HUES64 (cell line): ENCODE measurements around the gene CYP4F22.

Source experiments
- H3K27ac ChIP-seq: 2 replicates; pipeline ENCODE4 v1.7.0; 2013; ENCODE audit warnings: low read depth, low read length, inconsistent platforms
- H3K27me3 ChIP-seq: 2 replicates; pipeline ENCODE4 v1.6.1; 2013; ENCODE audit warnings: mild to moderate bottlenecking, low read length; ENCODE audit not compliant: insufficient read depth
- H3K36me3 ChIP-seq: 2 replicates; pipeline ENCODE4 v1.6.1; 2013; ENCODE audit warnings: mild to moderate bottlenecking, low read length; ENCODE audit not compliant: insufficient read depth
- H3K4me1 ChIP-seq: 2 replicates; pipeline ENCODE4 v1.6.1; 2013; ENCODE audit warnings: mild to moderate bottlenecking, low read length, moderate library complexity; ENCODE audit not compliant: insufficient read depth
- H3K4me3 ChIP-seq: 2 replicates; pipeline ENCODE4 v1.5.1; 2013; ENCODE audit warnings: mild to moderate bottlenecking, low read length, moderate library complexity
- H3K9ac ChIP-seq: 2 replicates; pipeline ENCODE4 v1.6.1; 2013; ENCODE audit warnings: mild to moderate bottlenecking, low read depth, low read length
- H3K9me3 ChIP-seq: 2 replicates; pipeline ENCODE4 v1.6.1; 2013; ENCODE audit warnings: low read depth, low read length; ENCODE audit not compliant: insufficient read depth
- WGBS: fragments of 150-250, 120-280 bp; methylation state at CpG from one replicate; pipeline ENCODE4 v1.1.7; 2013; ENCODE audit warnings: missing lambda C conversion rate; 5-methylcytosine and 5-hydroxymethylcytosine counted together

CYP4F22 gene

DNA sequence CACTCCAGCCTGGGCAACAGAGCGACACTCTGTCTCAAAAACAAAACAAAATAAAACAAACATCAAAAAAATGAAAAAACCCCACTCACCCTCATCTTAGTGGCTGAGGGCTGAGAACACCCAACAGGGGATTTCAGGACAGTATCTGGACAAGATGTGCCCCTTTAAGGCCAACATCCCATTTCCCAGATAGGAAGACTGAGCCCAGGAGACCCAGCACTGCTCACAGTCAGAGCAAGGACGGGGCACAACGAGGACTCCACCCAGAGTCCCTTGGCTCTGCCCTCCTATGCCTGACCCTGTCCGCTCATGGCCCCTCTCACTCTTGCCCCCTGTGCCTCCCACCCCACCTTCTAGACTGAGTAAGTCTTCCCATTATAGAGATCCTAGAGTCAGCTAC, 53.8 kb downstream of the CYP4F22 start:
- 85% methylated on average over 4 of the region's 4 CpGs for WGBS
- no peak overlapping the region for H3K4me3 ChIP-seq
- H3K9ac ChIP-seq = no peak overlapping the region
- H3K4me1 ChIP-seq = no peaks in the 10 kb centered on the region
- peaks cover 55% of the 10 kb centered on the region for H3K9me3 ChIP-seq
- no peaks in the 10 kb centered on the region for H3K27me3 ChIP-seq
- H3K36me3 ChIP-seq = no peaks in the 10 kb centered on the region
- no peak overlapping the region for H3K27ac ChIP-seq

DNA sequence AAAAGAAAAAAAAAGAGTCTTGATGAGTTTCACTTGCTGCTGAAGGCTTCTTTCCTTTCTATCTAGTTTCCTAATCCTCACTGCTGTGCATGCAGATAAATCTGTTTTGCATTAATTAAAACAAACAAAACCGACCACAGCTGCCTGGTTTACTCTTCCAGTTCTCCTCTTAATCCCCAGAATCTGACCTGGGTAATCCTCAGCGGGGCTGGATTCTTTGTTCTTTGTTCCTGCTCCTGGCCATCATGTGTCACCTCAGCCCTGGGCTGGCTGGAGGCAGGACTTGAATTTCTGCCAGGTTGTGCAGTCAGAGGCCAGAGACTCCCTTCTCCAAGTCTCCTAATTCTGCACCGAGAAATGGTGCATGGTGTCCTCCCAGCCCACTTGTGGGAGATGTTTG, 54.5 kb downstream of the CYP4F22 start:
- H3K27me3 ChIP-seq = no peaks in the 10 kb centered on the region
- H3K4me3 ChIP-seq = no peak overlapping the region
- no peaks in the 10 kb centered on the region for H3K4me1 ChIP-seq
- no peak overlapping the region for H3K27ac ChIP-seq
- no peaks in the 10 kb centered on the region for H3K36me3 ChIP-seq
- 48% methylated on average over 3 of the region's 3 CpGs for WGBS
- H3K9me3 ChIP-seq = peaks cover 60% of the 10 kb centered on the region
- no peak overlapping the region for H3K9ac ChIP-seq

DNA sequence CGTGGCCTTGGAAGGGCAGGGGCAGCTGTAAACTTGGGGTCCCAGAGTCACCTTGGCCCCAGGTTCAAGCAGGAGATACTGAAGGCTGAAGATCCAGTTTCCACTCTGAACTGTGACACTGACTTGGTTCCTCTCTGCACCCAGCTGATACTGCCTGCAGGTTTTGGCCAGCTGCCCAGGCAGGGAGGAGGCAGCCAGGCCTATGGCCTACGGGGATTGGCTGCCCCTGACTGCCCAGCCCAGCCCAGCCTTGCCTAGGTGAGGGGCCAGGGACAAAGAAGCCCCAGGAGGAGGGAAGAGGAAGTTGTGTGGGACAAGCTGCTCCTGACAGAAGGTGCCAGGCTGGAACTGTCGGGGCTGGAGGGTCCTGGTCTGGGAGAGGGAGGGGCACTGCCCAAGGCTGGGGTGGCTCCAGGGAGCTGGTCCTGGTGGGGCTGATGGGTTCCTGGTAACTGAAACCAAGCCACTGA, 55.0 kb downstream of the CYP4F22 start:
- no peak overlapping the region for H3K9ac ChIP-seq
- no peaks in the 10 kb centered on the region for H3K4me1 ChIP-seq
- H3K36me3 ChIP-seq = no peaks in the 10 kb centered on the region
- H3K27me3 ChIP-seq = no peaks in the 10 kb centered on the region
- WGBS = 59% methylated on average over 3 of the region's 3 CpGs
- no peak overlapping the region for H3K4me3 ChIP-seq
- no peak overlapping the region for H3K27ac ChIP-seq
- H3K9me3 ChIP-seq = peaks cover 65% of the 10 kb centered on the region

DNA sequence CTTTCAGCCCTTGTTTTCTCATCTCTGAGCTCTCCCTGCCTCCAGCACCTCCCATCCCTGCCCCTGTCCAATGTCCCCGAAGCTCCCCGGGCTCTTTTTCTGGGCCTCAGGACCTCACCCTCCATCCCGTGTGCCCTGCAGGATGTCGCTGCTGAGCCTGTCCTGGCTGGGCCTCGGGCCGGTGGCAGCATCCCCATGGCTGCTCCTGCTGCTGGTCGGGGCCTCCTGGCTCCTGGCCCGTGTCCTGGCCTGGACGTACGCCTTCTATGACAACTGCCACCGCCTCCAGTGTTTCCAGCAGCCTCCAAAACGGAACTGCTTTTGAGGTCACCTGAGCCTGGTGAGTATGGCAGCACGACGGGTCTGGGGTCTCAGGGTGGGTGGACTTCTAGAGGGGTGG, 55.6 kb downstream of the CYP4F22 start:
- Histone ChIP-seq H3K9me3 (peaks cover 69% of the 10 kb centered on the region), H3K27me3 (no peaks in the 10 kb centered on the region), H3K36me3 (no peaks in the 10 kb centered on the region), H3K4me1 (no peaks in the 10 kb centered on the region), H3K4me3 (no peak overlapping the region), H3K9ac (no peak overlapping the region), H3K27ac (no peak overlapping the region)
- WGBS = 79% methylated on average over 14 of the region's 14 CpGs

DNA sequence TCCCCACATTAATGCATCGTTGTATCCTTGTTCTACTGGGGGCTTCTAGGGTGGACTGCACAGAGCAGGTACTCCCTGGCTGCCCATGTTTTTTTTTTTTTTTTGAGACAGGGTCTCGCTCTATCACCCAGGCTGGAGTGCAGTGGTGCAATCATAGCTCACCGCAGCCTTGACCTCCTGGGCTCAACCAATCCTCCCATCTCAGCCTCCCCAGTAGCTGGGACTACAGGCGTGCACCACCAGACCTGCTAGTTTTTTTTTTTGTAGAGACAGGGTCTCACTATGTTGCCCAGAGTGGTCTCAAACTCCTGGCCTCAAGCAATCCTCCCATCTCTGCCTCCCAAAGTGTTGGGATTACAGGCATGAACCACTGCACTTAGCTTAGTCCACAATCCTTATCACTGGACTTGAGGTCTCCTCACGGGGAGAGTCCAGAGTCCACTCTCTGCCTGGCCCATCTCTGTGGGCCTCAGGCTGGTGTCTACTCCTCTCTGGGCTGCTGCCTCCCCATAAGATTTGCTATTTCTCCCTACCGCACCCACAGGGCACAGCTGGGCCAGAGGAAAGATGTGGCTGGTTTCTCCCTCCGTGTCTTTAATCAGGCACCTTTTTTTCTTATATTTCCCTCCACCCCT, 56.3 kb downstream of the CYP4F22 start:
- Histone ChIP-seq H3K9me3 (peaks cover 75% of the 10 kb centered on the region), H3K27ac (no peak overlapping the region), H3K4me1 (no peaks in the 10 kb centered on the region), H3K9ac (no peak overlapping the region), H3K4me3 (no peak overlapping the region), H3K27me3 (no peaks in the 10 kb centered on the region), H3K36me3 (no peaks in the 10 kb centered on the region)
- WGBS = 75% methylated on average over 7 of the region's 7 CpGs

DNA sequence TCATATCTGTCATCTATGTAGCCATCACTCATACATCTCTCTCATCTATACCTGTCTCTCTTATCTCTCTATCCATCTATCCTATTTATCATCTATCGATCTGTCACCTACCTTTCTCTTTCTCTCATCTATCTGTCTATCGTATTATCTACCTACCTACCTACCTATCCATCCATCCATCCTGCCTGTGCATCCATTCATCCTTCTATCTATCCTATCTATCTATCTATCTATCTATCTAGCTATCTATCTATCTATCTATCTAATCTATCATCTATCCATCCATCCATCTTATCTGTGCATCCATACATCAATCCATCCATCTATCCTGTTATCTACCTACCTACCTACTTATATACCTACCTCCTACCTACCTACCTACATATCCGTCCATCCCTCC, 62.1 kb downstream of the CYP4F22 start:
- H3K9ac ChIP-seq = no peak overlapping the region
- H3K4me3 ChIP-seq = no peak overlapping the region
- H3K36me3 ChIP-seq = no peaks in the 10 kb centered on the region
- H3K9me3 ChIP-seq = peaks cover 88% of the 10 kb centered on the region
- H3K27me3 ChIP-seq = no peaks in the 10 kb centered on the region
- 81% methylated on average over 3 of the region's 3 CpGs for WGBS
- no peaks in the 10 kb centered on the region for H3K4me1 ChIP-seq
- H3K27ac ChIP-seq = no peak overlapping the region

DNA sequence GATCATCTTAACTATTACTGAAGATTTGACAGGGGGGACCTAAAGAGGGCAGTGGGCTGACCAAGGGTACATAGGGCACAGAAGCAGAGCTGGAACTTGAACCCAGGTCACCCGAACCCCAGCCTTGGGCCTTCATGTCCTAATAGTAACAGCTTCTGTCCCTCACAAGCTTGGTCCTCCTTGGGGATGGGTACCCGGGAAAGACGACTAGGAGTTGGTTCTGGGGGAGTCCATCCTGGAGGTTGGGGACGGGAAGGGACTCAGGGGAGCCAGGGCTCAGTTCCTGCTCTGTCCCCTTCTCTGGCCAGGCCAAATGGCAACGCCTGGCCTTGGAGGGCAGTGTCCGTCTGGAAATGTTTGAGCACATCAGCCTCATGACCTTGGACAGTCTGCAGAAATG, 67.1 kb downstream of the CYP4F22 start:
- no peak overlapping the region for H3K27ac ChIP-seq
- peaks cover 82% of the 10 kb centered on the region for H3K9me3 ChIP-seq
- no peak overlapping the region for H3K4me3 ChIP-seq
- 62% methylated on average over 6 of the region's 6 CpGs for WGBS
- H3K4me1 ChIP-seq = no peaks in the 10 kb centered on the region
- no peaks in the 10 kb centered on the region for H3K36me3 ChIP-seq
- no peaks in the 10 kb centered on the region for H3K27me3 ChIP-seq
- H3K9ac ChIP-seq = no peak overlapping the region

DNA sequence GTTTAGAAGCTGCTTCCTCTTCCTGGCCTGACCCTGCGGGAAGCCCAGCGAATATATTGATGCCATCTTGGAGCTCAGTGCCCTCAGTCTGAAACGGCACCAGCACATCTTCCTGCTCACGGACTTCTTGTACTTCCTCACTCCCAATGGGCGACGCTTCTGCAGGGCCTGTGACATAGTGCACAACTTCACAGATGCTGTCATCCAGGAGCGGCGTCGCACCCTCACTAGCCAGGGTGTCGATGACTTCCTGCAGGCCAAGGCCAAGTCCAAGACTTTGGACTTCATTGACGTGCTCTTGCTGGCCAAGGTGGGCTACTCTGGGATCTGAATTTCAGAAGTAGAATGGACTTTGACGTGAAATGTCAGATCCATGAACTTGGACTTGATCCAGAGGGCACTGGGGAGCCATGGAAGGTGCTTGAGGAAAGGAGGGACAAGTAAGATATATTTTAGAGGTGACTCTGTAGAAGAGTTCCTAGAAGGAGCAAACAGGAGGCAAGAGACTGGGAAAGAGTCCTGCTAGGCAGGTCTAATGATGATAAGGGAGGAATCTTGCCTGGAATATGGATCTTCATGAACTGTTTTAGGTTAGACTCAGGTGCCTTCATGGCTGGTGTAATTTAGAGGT, 68.3 kb downstream of the CYP4F22 start:
- WGBS = 79% methylated on average over 12 of the region's 12 CpGs
- Histone ChIP-seq H3K27ac (no peak overlapping the region), H3K9ac (no peak overlapping the region), H3K9me3 (peaks cover 83% of the 10 kb centered on the region), H3K4me1 (no peaks in the 10 kb centered on the region), H3K4me3 (no peak overlapping the region), H3K27me3 (no peaks in the 10 kb centered on the region), H3K36me3 (no peaks in the 10 kb centered on the region)

DNA sequence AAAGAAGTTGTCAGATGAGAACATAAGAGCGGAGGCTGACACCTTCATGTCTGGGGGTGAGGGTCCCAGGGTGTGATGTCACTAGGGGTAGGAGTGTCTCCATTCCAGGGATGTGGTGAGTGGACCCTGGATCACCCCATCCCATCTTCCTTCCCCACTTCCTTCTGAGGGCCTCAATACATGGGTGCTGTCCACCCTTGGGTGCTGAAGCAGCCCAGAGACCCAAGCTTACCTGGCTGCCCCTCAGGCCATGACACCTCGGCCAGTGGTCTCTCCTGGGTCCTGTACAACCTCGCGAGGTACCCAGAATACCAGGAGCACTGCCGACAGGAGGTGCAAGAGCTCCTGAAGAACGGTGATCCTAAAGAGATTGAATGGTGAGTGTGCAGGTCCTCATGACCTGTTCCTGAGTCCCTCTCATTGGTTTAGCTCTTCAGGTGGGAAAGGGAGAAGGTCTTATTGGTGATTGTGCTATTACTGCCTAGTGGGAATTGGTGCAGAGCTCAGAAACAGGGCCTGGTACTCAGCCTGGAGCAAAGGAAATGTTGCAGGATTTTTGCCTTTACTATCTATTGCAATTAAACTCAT, 69.0 kb downstream of the CYP4F22 start:
- H3K27me3 ChIP-seq = no peaks in the 10 kb centered on the region
- no peak overlapping the region for H3K27ac ChIP-seq
- H3K9me3 ChIP-seq = peaks cover 83% of the 10 kb centered on the region
- H3K36me3 ChIP-seq = no peaks in the 10 kb centered on the region
- no peak overlapping the region for H3K4me3 ChIP-seq
- H3K9ac ChIP-seq = no peak overlapping the region
- 77% methylated on average over 6 of the region's 6 CpGs for WGBS
- no peaks in the 10 kb centered on the region for H3K4me1 ChIP-seq

DNA sequence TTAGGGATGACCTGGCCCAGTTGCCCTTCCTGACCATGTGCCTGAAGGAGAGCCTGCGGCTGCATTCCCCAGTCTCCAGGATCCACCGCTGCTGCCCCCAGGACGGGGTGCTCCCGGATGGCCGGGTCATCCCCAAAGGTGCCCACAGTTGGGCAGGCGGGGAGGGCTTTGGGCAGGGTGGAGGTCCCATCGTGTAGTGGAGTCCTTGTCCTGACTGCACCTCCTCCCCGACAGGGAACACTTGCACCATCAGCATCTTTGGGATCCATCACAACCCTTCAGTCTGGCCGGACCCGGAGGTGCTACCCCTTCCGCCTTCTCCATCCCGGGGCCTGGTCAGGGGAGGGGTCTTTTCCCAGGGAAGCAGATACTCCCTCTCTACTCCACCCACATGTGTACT, 75.0 kb downstream of the CYP4F22 start:
- H3K4me3 ChIP-seq = no peak overlapping the region
- H3K27ac ChIP-seq = no peak overlapping the region
- no peaks in the 10 kb centered on the region for H3K4me1 ChIP-seq
- H3K36me3 ChIP-seq = no peaks in the 10 kb centered on the region
- no peak overlapping the region for H3K9ac ChIP-seq
- H3K27me3 ChIP-seq = no peaks in the 10 kb centered on the region
- peaks cover 75% of the 10 kb centered on the region for H3K9me3 ChIP-seq
- WGBS = 89% methylated on average over 11 of the region's 12 CpGs

DNA sequence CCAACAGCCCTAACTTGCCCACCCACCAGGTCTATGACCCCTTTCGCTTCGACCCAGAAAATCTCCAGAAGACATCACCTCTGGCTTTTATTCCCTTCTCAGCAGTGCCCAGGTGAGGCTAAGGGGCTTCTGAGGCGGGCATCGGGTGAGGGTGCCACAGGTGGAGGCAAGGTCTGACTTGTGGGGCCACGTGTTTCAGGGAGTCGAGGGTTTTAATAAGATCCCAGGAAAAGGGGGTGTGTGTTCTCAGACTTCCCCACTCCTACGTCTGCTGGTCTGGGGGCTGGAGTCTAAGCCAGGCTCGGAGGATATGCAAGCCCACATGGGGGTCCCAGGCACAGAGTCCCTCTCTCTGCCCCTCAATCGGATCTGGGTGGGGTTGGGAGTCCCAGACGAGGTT, 75.8 kb downstream of the CYP4F22 start:
- no peaks in the 10 kb centered on the region for H3K4me1 ChIP-seq
- WGBS = 82% methylated on average over 9 of the region's 10 CpGs
- H3K9ac ChIP-seq = no peak overlapping the region
- no peak overlapping the region for H3K4me3 ChIP-seq
- peaks cover 75% of the 10 kb centered on the region for H3K9me3 ChIP-seq
- H3K27me3 ChIP-seq = no peaks in the 10 kb centered on the region
- no peaks in the 10 kb centered on the region for H3K36me3 ChIP-seq
- no peak overlapping the region for H3K27ac ChIP-seq
